GM18951 (cell line): ENCODE data around the gene FREM2.

Source experiments
- POLR2A ChIP-seq: IDR thresholded peaks from 4 replicates; pipeline ENCODE4 v1.6.1; 2011; ENCODE audit warnings: mild to moderate bottlenecking; ENCODE audit not compliant: insufficient read length, insufficient read depth; ENCODE audit errors: extremely low read depth
- in situ Hi-C: fragments of 300-500 bp; cut with MboI; formaldehyde crosslinking; loops from one replicate; pipeline ENCODE4 v1.12.0; 2022; ENCODE audit warnings: low sequenced_read_pairs, mixed read lengths, inconsistent platforms; ENCODE audit not compliant: unreplicated experiment

FREM2 gene

GRCh38 chr13:38922170-38922569 is 235.3 kb downstream of the FREM2 start:
- in situ Hi-C loops: no loop called here
- TF ChIP-seq POLR2A: no peak

DNA sequence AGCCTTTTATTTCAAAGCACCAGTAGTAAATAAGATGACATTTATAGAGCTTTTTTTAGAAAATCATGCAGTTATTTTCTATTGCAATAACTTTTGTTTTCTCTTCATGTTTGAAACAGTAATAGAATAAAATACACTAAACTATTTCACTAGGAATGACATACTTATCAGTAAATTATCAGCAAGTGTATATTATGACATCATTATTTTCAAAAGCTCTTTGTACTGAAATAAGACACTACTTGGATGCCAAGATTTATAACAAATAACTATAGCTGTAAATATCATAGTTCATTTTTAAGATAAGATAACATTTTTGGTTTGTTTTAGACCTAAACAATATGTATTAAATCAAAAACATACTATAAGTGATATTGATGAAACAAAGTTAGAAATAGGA is 246.9 kb downstream of the FREM2 start:
- in situ Hi-C loops: no loop called here
- TF ChIP-seq POLR2A: no peak
